Psoas muscle (tissue), 8 donors: ENCODE results near the gene PRKAG2. TPM values are rescaled to one million over a fixed set of nuclear protein-coding genes. Genes with fewer than 3 reads are reported as not detected.

Experiments used
- ATAC-seq, 4 donors: fragments of 200-7000 bp; cut with Tn5 transposase; one replicate each; pipeline ENCODE4 v1.9.1; 2020; ENCODE audit warnings: moderate library complexity in 3 of 4, mild to moderate bottlenecking in 2 of 4
- DNase-seq, 2 donors: peaks; one replicate each; pipeline ENCODE4 v3.0.0-alpha.2; 2020
- H3K27ac ChIP-seq: fragments of 200-600 bp; one replicate; pipeline ENCODE4 v1.8.0; 2022
- H3K27me3 ChIP-seq, 3 donors: fragments of 200-600 bp in 1 of 3; one replicate each; pipeline versions ENCODE4 v1.6.1 to v1.8.0; 2013 to 2022; ENCODE audit warnings: low read length in 2 of 3, mild to moderate bottlenecking in 2 of 3, moderate library complexity in 1 of 3; ENCODE audit not compliant: insufficient read depth in 3 of 3
- H3K36me3 ChIP-seq, 2 donors: fragments of 200-600 bp in 1 of 2; one replicate each; pipeline versions ENCODE4 v1.6.1 to v1.8.0; 2013 to 2022; ENCODE audit warnings: low read depth in 1 of 2, mild to moderate bottlenecking in 1 of 2, moderate library complexity in 1 of 2; ENCODE audit not compliant: insufficient read depth in 1 of 2
- H3K4me1 ChIP-seq: fragments of 200-600 bp; one replicate; pipeline ENCODE4 v1.8.0; 2022
- H3K4me3 ChIP-seq: fragments of 200-600 bp; one replicate; pipeline ENCODE4 v1.8.0; 2022; ENCODE audit warnings: mild to moderate bottlenecking
- H3K9me3 ChIP-seq: fragments of 200-600 bp; one replicate; pipeline ENCODE4 v1.8.0; 2022
- CTCF ChIP-seq: fragments of 200-600 bp; IDR thresholded peaks from one replicate; pipeline ENCODE4 v1.8.0; 2022; ENCODE audit warnings: antibody characterized with exemption
- whole genome bisulfite sequencing, 3 donors: extraction: QIAGEN DNeasy Blood & Tissue Kit; methylation state at CpG; one replicate each; pipeline versions ENCODE4 v1.1.6 to v1.1.7; 2013; 5-methylcytosine and 5-hydroxymethylcytosine counted together
- intact Hi-C, 2 donors: fragments of 100-400 bp; cut with DNase I; formaldehyde crosslinking; loops; one replicate each; pipeline versions ENCODE4 v1.11.0 to v1.14.2; 2022
- polyA plus RNA-seq, 3 donors: library from polyadenylated mRNA; stranded (reverse); fragments of 200-250 nt; gene quantifications; one replicate each; pipeline ENCODE4 v1.2.3, GENCODE V29; 2013
- total RNA-seq, 4 donors: library from RNA; stranded (reverse); fragmentation: NEBNext Ultra II Directional in 2 of 4; extraction: Animal tissue kit (Norgen Biotek cat#: 25700) in 2 of 4; gene quantifications; one replicate each; pipeline versions ENCODE4 v1.2.1 to v1.2.4, GENCODE V29; 2021 to 2023
- donor health status: healthy with polysubstance abuse.
- donor health status: DM: no; HTN: no; CAD: no; lungs with moderate emphysema.
- donor health status: Bipolar disorder and iron deficiency.
- donor health status: healthy.
- donor health status: DM: yes; HTN: yes; CAD: no.
- donor health status: DM: no; HTN: no; CAD: no.
- donor health status: DM: no; HTN: no; CAD: no.
- donor health status: DM: yes; HTN: yes; CAD: no.

The PRKAG2 gene
- total and polyA plus RNA-seq, 7 donors: 9.3 to 143 (median 19.8) TPM

GRCh38 chr7:151664268-151664667, 212.6 kb downstream of the PRKAG2 start:
- no peaks in the 10 kb centered on the region for H3K9me3 ChIP-seq
- ATAC-seq (no peak), DNase-seq (no peak)
- peaks cover 0 to 10% of the 10 kb centered on the region in 2 donors for H3K36me3 ChIP-seq
- 95 to 96% (median 95%) methylated on average over 3 of the region's 3 CpGs for WGBS, 3 donors
- peaks cover 4% of the 10 kb centered on the region for H3K4me1 ChIP-seq
- H3K27ac ChIP-seq: no peak overlapping the region
- intact Hi-C loops: no loop called here
- no peak overlapping the region for H3K4me3 ChIP-seq
- TF ChIP-seq CTCF: no peak
- no peaks in the 10 kb centered on the region for H3K27me3 ChIP-seq

- Histone ChIP-seq H3K27me3 (no peaks in the 10 kb centered on the region), H3K27ac (no peak overlapping the region), H3K36me3 (peaks cover 0 to 10% of the 10 kb centered on the region in 2 donors), H3K4me3 (no peak overlapping the region), H3K9me3 (no peaks in the 10 kb centered on the region), H3K4me1 (no peaks in the 10 kb centered on the region)
- intact Hi-C loops: no loop called here
- DNase-seq: no peak
- no peak for TF ChIP-seq CTCF
- 89 to 92% (median 92%) methylated on average over 13 of the region's 13 CpGs for WGBS, 3 donors
- ATAC-seq: no peak
Measured at GRCh38 chr7:151663382-151664100, 213.4 kb downstream of the PRKAG2 start.

GRCh38 chr7:151662251-151662826, 214.6 kb downstream of the PRKAG2 start:
- TF ChIP-seq CTCF: no peak
- no peak for DNase-seq
- no peaks in the 10 kb centered on the region for H3K27me3 ChIP-seq
- no peaks in the 10 kb centered on the region for H3K4me1 ChIP-seq
- no peaks in the 10 kb centered on the region for H3K9me3 ChIP-seq
- ATAC-seq: no peak
- H3K27ac ChIP-seq: no peak overlapping the region
- WGBS, 3 donors: 71 to 76% (median 73%) methylated on average over 7 of the region's 7 CpGs
- no peak overlapping the region for H3K4me3 ChIP-seq
- intact Hi-C loops: no loop called here
- H3K36me3 ChIP-seq: peaks cover 0 to 7% of the 10 kb centered on the region in 2 donors

- 94 to 95% (median 94%) methylated on average over 9 of the region's 9 CpGs for WGBS, 3 donors
- no peak for DNase-seq
- intact Hi-C loops: no loop called here
- H3K9me3 ChIP-seq: no peaks in the 10 kb centered on the region
- peaks cover 0 to 7% of the 10 kb centered on the region in 2 donors for H3K36me3 ChIP-seq
- no peaks in the 10 kb centered on the region for H3K27me3 ChIP-seq
- TF ChIP-seq CTCF: no peak
- no peak for ATAC-seq
- H3K4me1 ChIP-seq: no peaks in the 10 kb centered on the region
- no peak overlapping the region for H3K4me3 ChIP-seq
- H3K27ac ChIP-seq: no peak overlapping the region
Measured at GRCh38 chr7:151661587-151661986, 215.3 kb downstream of the PRKAG2 start.
